IPS DF 6.9 (cell line): ENCODE measurements around the gene C2CD2.

Experiments
- DNase-seq: peaks from one replicate; pipeline ENCODE4 v3.0.0-alpha.2; 2013; ENCODE audit warnings: low read depth, low spot score
- H3K27ac ChIP-seq: one replicate; pipeline ENCODE4 v1.5.1; 2013; ENCODE audit warnings: low read length, control low read depth
- H3K27me3 ChIP-seq: 2 replicates; pipeline ENCODE4 v1.6.1; 2013; ENCODE audit warnings: mild to moderate bottlenecking, low read length; ENCODE audit not compliant: control insufficient read depth, insufficient read depth
- H3K36me3 ChIP-seq: 2 replicates; pipeline ENCODE4 v1.6.1; 2013; ENCODE audit warnings: low read length; ENCODE audit not compliant: control insufficient read depth, insufficient read depth
- H3K4me1 ChIP-seq: 2 replicates; pipeline ENCODE4 v1.6.1; 2013; ENCODE audit warnings: low read length; ENCODE audit not compliant: control insufficient read depth, insufficient read depth
- H3K4me3 ChIP-seq: 2 replicates; pipeline ENCODE4 v1.5.1; 2013; ENCODE audit warnings: mild to moderate bottlenecking, low read length
- H3K9me3 ChIP-seq: 2 replicates; pipeline ENCODE4 v1.6.1; 2013; ENCODE audit warnings: low read length, inconsistent platforms; ENCODE audit not compliant: control insufficient read depth, insufficient read depth
- whole genome bisulfite sequencing: extraction: QIAGEN DNeasy Blood & Tissue Kit; methylation state at CpG from one replicate; pipeline ENCODE4 v1.1.7; 2013; ENCODE audit warnings: mixed read lengths, missing lambda C conversion rate; ENCODE audit not compliant: insufficient read length, insufficient coverage; 5-methylcytosine and 5-hydroxymethylcytosine counted together

The C2CD2 gene

GRCh38 chr21:41958886-41959563 is 5.2 kb upstream of the C2CD2 start:
- H3K27me3 ChIP-seq = no peaks in the 10 kb centered on the region
- H3K9me3 ChIP-seq = no peaks in the 10 kb centered on the region
- H3K27ac ChIP-seq = no peak overlapping the region
- DNase-seq = no peak
- no peaks in the 10 kb centered on the region for H3K36me3 ChIP-seq
- peaks cover 4% of the 10 kb centered on the region for H3K4me1 ChIP-seq
- H3K4me3 ChIP-seq = no peak overlapping the region
- no CpG with 5 or more reads among the region's 16 CpGs for WGBS

GRCh38 chr21:41957991-41958766 is 4.4 kb upstream of the C2CD2 start:
- H3K36me3 ChIP-seq = no peaks in the 10 kb centered on the region; the same call in 1 of the 2 replicates
- no peak for DNase-seq
- no peak overlapping the region for H3K27ac ChIP-seq
- no peaks in the 10 kb centered on the region for H3K9me3 ChIP-seq
- no peak overlapping the region for H3K4me3 ChIP-seq
- peaks cover 4% of the 10 kb centered on the region for H3K4me1 ChIP-seq
- no peaks in the 10 kb centered on the region for H3K27me3 ChIP-seq
- WGBS = no CpG with 5 or more reads among the region's 24 CpGs

GRCh38 chr21:41956926-41957729 is 3.3 kb upstream of the C2CD2 start:
- peaks cover 4% of the 10 kb centered on the region for H3K4me1 ChIP-seq
- H3K36me3 ChIP-seq = no peaks in the 10 kb centered on the region; the same call in 1 of the 2 replicates
- H3K27ac ChIP-seq = no peak overlapping the region
- no peak overlapping the region for H3K4me3 ChIP-seq
- no peaks in the 10 kb centered on the region for H3K9me3 ChIP-seq
- no CpG with 5 or more reads among the region's 9 CpGs for WGBS
- peaks cover 4% of the 10 kb centered on the region; the same call in 1 of the 2 replicates for H3K27me3 ChIP-seq
- DNase-seq = no peak

GRCh38 chr21:41955516-41955915 is 1.7 kb upstream of the C2CD2 start:
- Histone ChIP-seq H3K9me3 (no peaks in the 10 kb centered on the region), H3K4me3 (no peak overlapping the region), H3K27me3 (peaks cover 4% of the 10 kb centered on the region; the same call in 1 of the 2 replicates), H3K4me1 (peaks cover 9% of the 10 kb centered on the region), H3K27ac (no peak overlapping the region), H3K36me3 (no peaks in the 10 kb centered on the region; the same call in 1 of the 2 replicates)
- no peak for DNase-seq
- no CpG with 5 or more reads among the region's 10 CpGs for WGBS

- 100% methylated on average over 14 of the region's 20 CpGs for WGBS
- H3K27ac ChIP-seq = no peak overlapping the region
These were observed 1.1 kb upstream of the C2CD2 start for GRCh38 chr21:41954654-41955499.

GRCh38 chr21:41953249-41953830 is 478 bp downstream of the C2CD2 start:
- Histone ChIP-seq H3K27ac (no peak overlapping the region), H3K4me3 (peak overlapping the region; percentile 73), H3K27me3 (peaks cover 4% of the 10 kb centered on the region; the same call in 1 of the 2 replicates), H3K4me1 (peaks cover 9% of the 10 kb centered on the region), H3K36me3 (no peaks in the 10 kb centered on the region; the same call in 1 of the 2 replicates), H3K9me3 (no peaks in the 10 kb centered on the region)
- WGBS = no CpG with 5 or more reads among the region's 67 CpGs
- no peak for DNase-seq

More at GRCh38 chr21:41954654-41955499, 1.1 kb upstream of the C2CD2 start:
- H3K4me1 ChIP-seq = peaks cover 9% of the 10 kb centered on the region
- no peaks in the 10 kb centered on the region for H3K9me3 ChIP-seq
- peaks cover 4% of the 10 kb centered on the region; the same call in 1 of the 2 replicates for H3K27me3 ChIP-seq
- H3K4me3 ChIP-seq = no peak overlapping the region; the same call in 1 of the 2 replicates
- DNase-seq = no peak
- H3K36me3 ChIP-seq = no peaks in the 10 kb centered on the region; the same call in 1 of the 2 replicates

GRCh38 chr21:41952568-41953248 is 1.1 kb downstream of the C2CD2 start:
- H3K4me3 ChIP-seq = peak overlapping the region; percentile 73; the same call in 1 of the 2 replicates
- DNase-seq = no peak
- no peaks in the 10 kb centered on the region for H3K9me3 ChIP-seq
- H3K36me3 ChIP-seq = no peaks in the 10 kb centered on the region; the same call in 1 of the 2 replicates
- H3K4me1 ChIP-seq = peaks cover 9% of the 10 kb centered on the region
- H3K27me3 ChIP-seq = peaks cover 4% of the 10 kb centered on the region; the same call in 1 of the 2 replicates
- no CpG with 5 or more reads among the region's 30 CpGs for WGBS
- no peak overlapping the region for H3K27ac ChIP-seq

GRCh38 chr21:41951876-41952567 is 1.8 kb downstream of the C2CD2 start:
- WGBS = no CpG with 5 or more reads among the region's 5 CpGs
- no peak overlapping the region for H3K27ac ChIP-seq
- peaks cover 9% of the 10 kb centered on the region for H3K4me1 ChIP-seq
- no peaks in the 10 kb centered on the region for H3K9me3 ChIP-seq
- peaks cover 4% of the 10 kb centered on the region; the same call in 1 of the 2 replicates for H3K27me3 ChIP-seq
- DNase-seq = no peak
- no peaks in the 10 kb centered on the region; the same call in 1 of the 2 replicates for H3K36me3 ChIP-seq
- no peak overlapping the region for H3K4me3 ChIP-seq
